Spleen (tissue), 11 donors: Measurements from ENCODE around the gene HSD17B13. TPM values are rescaled to one million over a fixed set of nuclear protein-coding genes. Genes with fewer than 3 reads are reported as not detected.
"Not testable (repeated sequence)": the region's sequence is repeated elsewhere in the genome, so short reads cannot be mapped to it uniquely, and the experiment has no call there.

Experiments used
- DNase-seq: peaks from one replicate; pipeline ENCODE4 v3.0.0-alpha.2; 2020
- H3K27ac ChIP-seq, 8 donors: fragments of 200-600 bp; sonication (generic) in 7 of 8; 1 replicate in 4 of 8; 2 replicates in 4 of 8; pipeline versions ENCODE4 v1.5.0 to v1.8.0; 2016 to 2021; ENCODE audit warnings: inconsistent platforms in 4 of 8, mild to moderate bottlenecking in 4 of 8, moderate library complexity in 1 of 8
- H3K27me3 ChIP-seq, 7 donors: fragments of 200-600 bp; sonication (generic) in 6 of 7; replicated peaks in 1 of 7; 1 replicate in 4 of 7; 2 replicates in 3 of 7; pipeline versions ENCODE4 v1.5.0 to v1.8.0; 2016 to 2021; ENCODE audit warnings: inconsistent platforms in 3 of 7, mild to moderate bottlenecking in 1 of 7
- H3K36me3 ChIP-seq, 6 donors: fragments of 200-600 bp; sonication (generic) in 5 of 6; 1 replicate in 4 of 6; 2 replicates in 2 of 6; pipeline versions ENCODE4 v1.5.0 to v1.8.0; 2016 to 2021; ENCODE audit warnings: inconsistent platforms in 2 of 6
- H3K4me1 ChIP-seq, 6 donors: fragments of 200-600 bp; sonication (generic) in 5 of 6; 1 replicate in 3 of 6; 2 replicates in 3 of 6; pipeline versions ENCODE4 v1.5.0 to v1.8.0; 2016 to 2021; ENCODE audit warnings: inconsistent platforms in 3 of 6
- H3K4me3 ChIP-seq, 8 donors: fragments of 200-600 bp; sonication (generic) in 7 of 8; 1 replicate in 4 of 8; 2 replicates in 4 of 8; pipeline versions ENCODE4 v1.5.0 to v1.8.0; 2016 to 2021; ENCODE audit warnings: inconsistent platforms in 4 of 8, mild to moderate bottlenecking in 4 of 8, moderate library complexity in 2 of 8
- H3K9me3 ChIP-seq, 8 donors: fragments of 200-600 bp; sonication (generic) in 7 of 8; 1 replicate in 4 of 8; 2 replicates in 4 of 8; pipeline versions ENCODE4 v1.5.0 to v1.8.0; 2016 to 2021; ENCODE audit warnings: inconsistent platforms in 4 of 8
- CTCF ChIP-seq, 11 experiments: fragments of 200-600 bp in 7 of 11; fragments of 450-650 bp in 4 of 11; sonication (generic) in 4 of 11; IDR thresholded peaks in 8 of 11; conservative IDR thresholded peaks in 3 of 11; 1 replicate in 7 of 11; 2 replicates in 4 of 11; pipeline versions ENCODE4 v1.4.0 to v1.8.0; 2016 to 2021; ENCODE audit warnings: antibody characterized with exemption in 11 of 11, inconsistent platforms in 4 of 11, mild to moderate bottlenecking in 1 of 11
- POLR2A ChIP-seq, 3 donors: fragments of 450-650 bp; IDR thresholded peaks; one replicate each; pipeline ENCODE4 v1.5.1; 2017; ENCODE audit warnings: antibody characterized with exemption in 3 of 3, mild to moderate bottlenecking in 1 of 3
- POLR2AphosphoS5 ChIP-seq, 3 donors: sonication (generic); formaldehyde crosslinking; IDR thresholded peaks; one replicate each; pipeline ENCODE4 v1.5.1; 2017; ENCODE audit warnings: antibody characterized with exemption in 3 of 3
- WGBS, 5 donors: extraction: QIAGEN DNeasy Blood & Tissue Kit in 3 of 5; methylation state at CpG; one replicate each; pipeline versions ENCODE4 v1.1.5 to v1.1.7; 2013 to 2018; 5-methylcytosine and 5-hydroxymethylcytosine counted together
- intact Hi-C: fragments of 100-400 bp; cut with DNase I; formaldehyde crosslinking; loops from one replicate; pipeline ENCODE4 v1.15.0; 2023; ENCODE audit warnings: low total_unique reads
- polyA plus RNA-seq, 3 donors: library from polyadenylated mRNA; stranded (reverse); fragments of 200-250 nt; gene quantifications; one replicate each; pipeline ENCODE4 v1.2.1, GENCODE V29; 2013
- total RNA-seq, 7 donors: library from RNA; depleted of rRNA in 3 of 7; stranded (reverse); fragments of >200 nt in 3 of 7; fragmentation: NEBNext Ultra II Directional in 4 of 7; extraction: Animal tissue kit (Norgen Biotek cat#: 25700) in 4 of 7; gene quantifications; one replicate each; pipeline versions ENCODE4 v1.1.0 to v1.2.1, GENCODE V29; 2016 to 2021
- donor health status: healthy with polysubstance abuse.
- donor health status: DM: no; HTN: no; CAD: no; lungs with moderate emphysema.
- donor health status: DM: no; HTN: no; CAD: no.
- donor health status: Bipolar disorder and iron deficiency.
- donor health status: healthy.
- donor health status: DM: no; HTN: no; CAD: no.
- donor health status: DM: yes; HTN: yes; CAD: no.

HSD17B13 gene
- total and polyA plus RNA-seq, 10 donors: 0.09 to 1.2 (median 0.40) TPM

- Histone ChIP-seq H3K4me3 (no peak overlapping the region), H3K27me3 (no peaks in the 10 kb centered on the region), H3K27ac (no peak overlapping the region), H3K4me1 (no peaks in the 10 kb centered on the region), H3K36me3 (peaks cover 0 to 3% (median 0%) of the 10 kb centered on the region in 6 donors), H3K9me3 (no peaks in the 10 kb centered on the region)
- intact Hi-C loops: no loop called here
- WGBS, 5 donors: 73 to 84% (median 78%) methylated on average over 10 of the region's 10 CpGs
- no peak for TF ChIP-seq POLR2A (IDR thresholded peaks at IDR 0.05)
- TF ChIP-seq CTCF (IDR thresholded peaks at IDR 0.05 in 8 of 11, conservative IDR thresholded peaks at IDR 0.05 in 3 of 11): no peak
- TF ChIP-seq POLR2AphosphoS5 (IDR thresholded peaks at IDR 0.05): no peak
- DNase-seq: no peak
These were observed 17.8 kb downstream of the HSD17B13 start for GRCh38 chr4:87304745-87305432.

GRCh38 chr4:87299898-87300297 is 22.8 kb downstream of the HSD17B13 start:
- Histone ChIP-seq H3K4me1 (no peaks in the 10 kb centered on the region), H3K36me3 (no peaks in the 10 kb centered on the region), H3K9me3 (no peaks in the 10 kb centered on the region), H3K27ac (no peak overlapping the region), H3K27me3 (no peaks in the 10 kb centered on the region), H3K4me3 (no peak overlapping the region)
- DNase-seq: no peak
- TF ChIP-seq POLR2A (IDR thresholded peaks at IDR 0.05) (no peak), POLR2AphosphoS5 (IDR thresholded peaks at IDR 0.05) (no peak), CTCF (IDR thresholded peaks at IDR 0.05 in 8 of 11, conservative IDR thresholded peaks at IDR 0.05 in 3 of 11) (no peak)
- WGBS, 5 donors: 56 to 70% (median 68%) methylated on average over 4 of the region's 4 CpGs
- intact Hi-C loops: no loop called here

GRCh38 chr4:87298362-87298761 is 24.3 kb downstream of the HSD17B13 start:
- Histone ChIP-seq H3K27ac (no peak overlapping the region), H3K9me3 (peaks cover 0 to 15% (median 11%) of the 10 kb centered on the region in 8 donors), H3K4me3 (no peak overlapping the region), H3K36me3 (no peaks in the 10 kb centered on the region), H3K27me3 (no peaks in the 10 kb centered on the region), H3K4me1 (no peaks in the 10 kb centered on the region)
- DNase-seq: no peak
- WGBS, 5 donors: 76 to 91% (median 85%) methylated on average over 2 of the region's 2 CpGs
- intact Hi-C loops: no loop called here
- no peak for TF ChIP-seq POLR2AphosphoS5 (IDR thresholded peaks at IDR 0.05)

GRCh38 chr4:87294911-87295310 is 27.8 kb downstream of the HSD17B13 start:
- H3K4me3 ChIP-seq, intact Hi-C loops, H3K4me1 ChIP-seq, H3K27me3 ChIP-seq, H3K27ac ChIP-seq, DNase-seq, H3K36me3 ChIP-seq: not testable (repeated sequence)
- WGBS, 5 donors: 77 to 95% (median 82%) methylated on average over 11 of the region's 11 CpGs
- peaks cover 0 to 21% (median 17%) of the 10 kb centered on the region in 8 donors for H3K9me3 ChIP-seq

- WGBS, 5 donors: 90 to 96% (median 93%) methylated on average over 7 of the region's 7 CpGs
- H3K27ac ChIP-seq, H3K4me3 ChIP-seq, H3K36me3 ChIP-seq, H3K27me3 ChIP-seq, DNase-seq, H3K4me1 ChIP-seq, intact Hi-C loops: not testable (repeated sequence)
- peaks cover 0 to 21% (median 17%) of the 10 kb centered on the region in 8 donors for H3K9me3 ChIP-seq
These were observed 28.8 kb downstream of the HSD17B13 start for GRCh38 chr4:87293889-87294288.
